H7 (cell line): Measurements from ENCODE around the gene IFITM1. TPM values are rescaled to one million over a fixed set of nuclear protein-coding genes. Genes with fewer than 3 reads are reported as not detected.

ENCODE experiments used
- DNase-seq: peaks from one replicate; pipeline ENCODE4 v3.0.0; 2012
- H3K27me3 ChIP-seq: 2 replicates; pipeline ENCODE4 v1.6.0; 2011; ENCODE audit warnings: mild to moderate bottlenecking, low read length; ENCODE audit not compliant: control insufficient read depth, insufficient read depth
- H3K36me3 ChIP-seq: replicated peaks from 2 replicates; pipeline ENCODE4 v1.5.1; 2011; ENCODE audit warnings: low read length; ENCODE audit not compliant: control insufficient read depth, insufficient read depth
- H3K4me3 ChIP-seq: 2 replicates; pipeline ENCODE4 v1.5.1; 2011; ENCODE audit warnings: low read depth, mild to moderate bottlenecking, control low read depth, low read length, moderate library complexity; ENCODE audit not compliant: insufficient read depth
- total RNA-seq: library from RNA; depleted of rRNA; stranded (reverse); fragments of >200 nt; shearing (Covaris generic); gene quantifications from 2 replicates; pipeline ENCODE4 v1.2.3, GENCODE V29; 2014

Gene IFITM1
- total RNA-seq, 1 experiment from 2014 or later: 1,404 TPM

DNA sequence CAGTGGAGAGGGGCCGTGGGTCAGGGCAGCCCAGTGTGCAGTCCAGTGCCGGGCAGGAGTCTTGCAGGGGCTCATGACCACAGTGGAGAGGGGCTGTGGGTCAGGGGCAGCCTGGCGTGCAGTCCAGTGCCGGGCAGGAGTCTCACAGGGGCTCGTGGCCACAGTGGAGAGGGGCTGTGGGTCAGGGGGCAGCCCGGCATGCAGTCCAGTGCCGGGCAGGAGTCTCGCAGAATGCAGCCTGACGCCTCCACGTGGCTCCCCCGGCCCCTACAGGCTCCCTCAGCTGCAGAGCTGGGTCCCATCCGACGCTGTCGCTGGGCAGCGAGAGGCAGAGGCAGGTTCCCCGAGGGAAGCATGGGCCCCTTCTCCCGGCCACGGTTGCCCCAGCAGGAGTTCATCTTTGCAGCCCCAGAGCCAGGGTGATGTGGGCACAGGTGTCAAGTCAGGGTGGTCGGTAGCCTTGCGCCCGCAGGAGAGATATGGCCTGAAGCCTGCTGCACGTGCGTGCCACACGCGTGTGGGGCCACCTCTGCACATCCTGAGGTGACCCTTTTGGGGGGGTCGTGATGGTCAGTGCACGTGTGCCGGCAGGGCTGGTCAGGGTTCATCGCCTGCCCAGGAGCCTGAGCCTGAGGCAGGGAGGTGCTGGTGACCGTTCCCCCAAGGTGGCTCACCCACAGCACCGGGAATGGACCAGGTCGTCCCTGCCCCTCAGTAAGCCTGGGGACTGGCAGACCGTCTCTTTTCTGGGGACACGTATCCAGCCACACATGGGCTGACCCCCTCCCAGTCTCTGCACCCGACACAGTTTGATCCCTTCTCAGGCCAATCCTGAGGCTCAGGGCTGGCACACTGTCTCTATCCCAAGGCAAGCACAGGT, 17.4 kb upstream of the IFITM1 start:
- Histone ChIP-seq H3K36me3 (peaks cover 2% of the 10 kb centered on the region), H3K27me3 (no peaks in the 10 kb centered on the region), H3K4me3 (no peak overlapping the region)
- DNase-seq: peak; percentile 55

GRCh38 chr11:297051-297585, 16.7 kb upstream of the IFITM1 start:
- DNase-seq: peak; percentile 51
- peaks cover 2% of the 10 kb centered on the region for H3K36me3 ChIP-seq
- no peak overlapping the region for H3K4me3 ChIP-seq
- H3K27me3 ChIP-seq: no peaks in the 10 kb centered on the region

DNA sequence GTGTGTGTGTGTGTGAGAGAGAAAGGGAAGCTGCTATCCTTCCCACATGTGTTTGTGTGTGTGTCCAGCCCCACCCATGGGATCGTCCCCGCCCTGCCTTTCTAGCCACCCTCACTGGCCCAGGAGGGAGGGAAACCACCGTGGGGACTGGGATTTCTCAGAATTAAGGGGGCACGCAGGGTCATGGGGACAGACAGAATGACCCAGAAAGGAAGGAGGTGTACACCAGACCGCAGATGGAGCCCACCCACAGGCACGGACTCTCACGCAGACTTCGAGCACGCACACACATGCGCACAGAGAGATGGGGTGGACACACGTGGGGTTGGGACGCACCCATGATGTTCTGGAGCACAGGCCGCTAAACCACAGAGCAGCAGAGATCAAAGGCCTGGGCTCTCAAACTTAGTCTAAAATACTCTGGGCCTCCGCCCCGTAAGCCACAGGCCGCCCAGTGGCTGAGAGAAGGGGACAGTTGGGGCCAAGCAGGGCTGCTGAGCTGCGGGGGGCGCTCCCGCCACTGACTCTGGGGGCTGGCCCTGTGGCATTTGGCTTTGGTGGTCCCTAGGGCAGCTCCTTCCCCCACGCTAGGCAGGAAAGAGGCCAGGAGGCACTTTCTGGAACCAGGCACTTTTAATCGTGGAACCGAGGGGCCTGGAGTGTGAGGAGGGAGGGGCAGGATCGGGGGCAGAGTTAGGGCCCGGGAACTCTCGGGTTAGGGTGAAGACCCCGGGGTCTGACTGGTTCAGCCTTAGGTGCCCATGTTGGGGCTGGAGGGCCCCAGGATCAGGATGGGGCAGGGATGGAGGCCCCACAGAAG, 16.0 kb upstream of the IFITM1 start:
- peak; percentile 66 for DNase-seq
- no peak overlapping the region for H3K4me3 ChIP-seq

DNA sequence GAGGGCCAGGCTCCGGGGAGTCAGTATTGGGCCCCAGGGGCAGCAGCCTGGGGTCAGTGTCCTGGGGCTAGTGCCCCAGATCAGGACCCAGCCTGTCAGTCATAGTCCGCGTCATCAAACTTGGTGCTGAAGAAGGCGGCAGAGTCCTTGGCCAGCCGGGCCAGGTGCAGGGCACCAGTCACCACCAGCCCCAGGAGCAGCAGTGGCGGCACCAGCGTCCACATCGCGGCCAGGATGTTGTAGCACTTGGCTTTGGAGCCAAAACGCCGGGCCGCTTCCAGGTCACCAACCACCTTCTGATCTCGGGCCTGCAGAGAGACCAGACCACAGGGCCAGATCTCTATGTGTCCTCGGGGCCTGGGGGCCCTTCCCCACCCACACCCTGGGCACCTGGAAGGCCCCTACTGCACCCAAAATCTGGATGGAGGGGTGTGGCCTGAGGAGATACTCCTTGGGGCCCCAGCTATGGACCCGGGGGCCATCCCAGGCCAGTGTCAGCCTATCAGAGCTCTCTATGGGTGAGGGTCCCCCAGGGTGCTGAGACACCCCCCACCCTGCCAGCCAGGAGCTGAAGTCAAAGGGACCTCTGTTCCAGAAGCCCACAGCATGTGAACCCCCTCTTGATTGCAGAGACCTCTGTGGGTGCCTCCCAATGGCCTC, 15.3 kb upstream of the IFITM1 start:
- peak; percentile 59 for DNase-seq
- no peak overlapping the region for H3K4me3 ChIP-seq
- no peaks in the 10 kb centered on the region; the same call in 1 of the 2 replicates for H3K36me3 ChIP-seq
- H3K27me3 ChIP-seq: no peaks in the 10 kb centered on the region

More for the DNA sequence above, 16.0 kb upstream of the IFITM1 start:
- H3K27me3 ChIP-seq: no peaks in the 10 kb centered on the region
- H3K36me3 ChIP-seq: peaks cover 2% of the 10 kb centered on the region

- H3K4me3 ChIP-seq: no peak within 1 kb of the TSS
- no peak for DNase-seq
- H3K36me3 ChIP-seq: no peaks in the 10 kb centered on the region
- H3K27me3 ChIP-seq: no peaks in the 10 kb centered on the region
Observed at GRCh38 chr11:299081-299891, 14.6 kb upstream of the IFITM1 start, which contains the start of gene IFITM5. Gene IFITM5, minus strand, starts transcription at chr11:299526. Its CDS starts 36 bp downstream, at chr11:299490.

GRCh38 chr11:299951-300735, 13.7 kb upstream of the IFITM1 start:
- Histone ChIP-seq H3K27me3 (no peaks in the 10 kb centered on the region), H3K36me3 (no peaks in the 10 kb centered on the region), H3K4me3 (no peak overlapping the region)
- peak; percentile 92 for DNase-seq

- H3K27me3 ChIP-seq: no peaks in the 10 kb centered on the region
- H3K4me3 ChIP-seq: no peak overlapping the region
- no peaks in the 10 kb centered on the region for H3K36me3 ChIP-seq
- no peak for DNase-seq
Observed at GRCh38 chr11:303363-303762, 10.5 kb upstream of the IFITM1 start.

DNA sequence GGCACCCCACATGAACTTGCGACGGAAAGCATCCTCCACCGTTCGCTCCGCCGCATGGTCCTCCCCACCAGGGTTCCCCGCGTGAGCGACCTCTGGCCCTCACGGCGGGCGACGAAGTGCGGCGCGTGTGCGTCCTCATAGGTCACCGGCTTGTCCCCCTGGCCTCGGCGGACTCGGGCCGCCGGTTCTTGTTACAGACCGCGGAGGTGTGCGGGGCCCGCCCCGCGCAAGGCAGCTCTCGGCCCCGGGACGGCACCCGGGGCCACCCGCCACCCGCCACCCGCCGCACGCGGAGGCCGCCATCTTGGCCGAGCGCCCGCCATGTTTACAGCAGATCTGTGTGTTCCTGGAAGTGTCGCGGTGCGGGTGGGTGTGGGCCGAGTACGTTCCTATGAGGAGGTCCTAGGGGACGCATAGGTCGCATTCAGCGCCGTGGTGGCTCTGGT, 9.8 kb upstream of the IFITM1 start:
- Histone ChIP-seq H3K4me3 (no peak overlapping the region), H3K27me3 (no peaks in the 10 kb centered on the region), H3K36me3 (no peaks in the 10 kb centered on the region)
- peak; percentile 72 for DNase-seq

DNA sequence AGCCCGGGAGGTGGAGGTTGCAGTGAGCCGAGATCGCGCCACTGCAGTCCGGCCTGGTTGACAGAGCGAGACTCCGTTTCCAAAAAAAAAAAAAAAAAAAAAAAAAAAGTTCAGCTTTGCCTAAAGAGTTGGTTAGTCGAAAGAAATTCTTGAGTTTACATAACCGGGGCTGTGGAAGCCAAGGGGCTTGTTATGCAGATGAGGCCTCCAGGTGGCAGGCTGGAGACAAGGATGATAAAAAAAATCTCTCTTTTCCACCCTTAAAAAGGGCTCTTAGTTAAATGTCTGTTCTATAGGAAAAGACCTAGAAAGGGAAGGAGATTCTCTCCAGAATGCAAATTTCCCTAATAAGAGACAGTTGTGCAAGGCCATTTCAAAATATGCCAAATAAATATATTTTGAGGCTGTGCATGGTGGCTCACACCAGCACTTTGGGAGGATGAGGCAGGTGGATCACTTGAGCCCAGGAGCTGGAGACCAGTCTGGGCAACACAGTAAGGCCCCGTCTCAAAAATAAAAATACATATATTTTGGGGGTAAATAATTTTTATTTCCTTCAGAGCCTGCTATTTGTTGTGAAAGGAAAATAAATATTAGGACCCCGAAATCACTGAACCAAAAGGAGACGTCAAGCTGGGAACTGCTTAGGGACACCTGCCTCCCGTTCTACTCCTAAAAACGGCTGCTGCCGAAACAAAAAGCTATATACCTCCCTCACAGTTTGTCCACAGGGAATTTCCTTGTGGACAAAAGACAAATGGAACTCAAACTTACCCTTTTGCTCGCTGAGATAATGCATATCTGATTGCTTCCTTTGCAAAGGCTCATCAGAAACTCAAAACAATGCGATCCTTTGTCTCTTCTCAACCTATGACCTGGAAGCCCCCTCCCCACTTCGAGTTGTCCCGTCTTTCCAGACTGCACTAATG, 8.7 kb upstream of the IFITM1 start:
- H3K27me3 ChIP-seq: no peaks in the 10 kb centered on the region
- DNase-seq: peak; percentile 93
- no peaks in the 10 kb centered on the region for H3K36me3 ChIP-seq
- H3K4me3 ChIP-seq: no peak overlapping the region

GRCh38 chr11:305844-306211, 8.0 kb upstream of the IFITM1 start:
- Histone ChIP-seq H3K27me3 (no peaks in the 10 kb centered on the region), H3K4me3 (no peak overlapping the region), H3K36me3 (no peaks in the 10 kb centered on the region)
- DNase-seq: no peak

DNA sequence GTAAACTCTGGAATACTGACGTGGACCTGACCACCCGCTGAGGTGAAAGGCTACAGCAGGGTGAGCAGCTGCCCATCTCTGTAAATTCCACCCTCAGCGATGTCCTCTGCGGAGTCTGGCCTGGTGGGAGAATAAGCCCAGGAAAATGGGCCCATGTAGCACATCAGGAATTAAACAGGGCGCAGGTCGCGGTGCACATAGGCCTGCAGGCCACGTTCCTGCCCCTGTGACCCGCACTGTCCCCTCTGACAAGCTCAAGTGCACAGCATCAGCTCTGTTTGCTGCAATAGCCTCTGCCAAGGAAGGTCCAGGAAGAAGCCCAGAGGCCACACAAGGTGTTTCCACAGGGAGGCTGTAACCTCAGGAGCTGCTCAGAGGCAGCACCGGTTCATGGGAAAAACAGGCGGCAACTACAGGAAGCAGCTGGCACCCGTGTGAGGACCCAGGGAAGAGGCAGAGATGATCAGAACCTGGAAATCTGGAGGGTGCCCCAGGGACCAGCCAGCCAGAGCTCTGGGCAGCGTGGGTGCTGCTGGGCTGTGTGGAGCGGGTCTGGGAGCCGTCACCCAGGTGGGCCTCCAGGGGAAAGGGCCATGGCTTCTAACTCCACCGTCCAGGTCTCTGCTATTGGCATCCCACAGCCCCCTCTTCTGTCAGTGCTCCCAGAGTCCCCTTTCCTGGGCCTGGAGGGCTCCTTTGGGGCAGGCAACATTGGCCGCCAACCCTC, 7.0 kb upstream of the IFITM1 start:
- Histone ChIP-seq H3K27me3 (no peaks in the 10 kb centered on the region), H3K36me3 (no peaks in the 10 kb centered on the region), H3K4me3 (no peak overlapping the region)
- no peak for DNase-seq
